NB4 (cell line): ENCODE measurements around the gene VASH1.

Experiments
- POLR2A ChIP-seq: IDR thresholded peaks from 2 replicates; pipeline ENCODE4 v1.6.1; 2011; ENCODE audit warnings: mild to moderate bottlenecking; ENCODE audit not compliant: insufficient read length; ENCODE audit errors: extremely low read depth
- TF ChIP-seq, protein P1 (sequence below): IDR thresholded peaks from one replicate; pipeline ENCODE4 v1.5.1; 2012; ENCODE audit warnings: low read depth, low read length

DNA sequence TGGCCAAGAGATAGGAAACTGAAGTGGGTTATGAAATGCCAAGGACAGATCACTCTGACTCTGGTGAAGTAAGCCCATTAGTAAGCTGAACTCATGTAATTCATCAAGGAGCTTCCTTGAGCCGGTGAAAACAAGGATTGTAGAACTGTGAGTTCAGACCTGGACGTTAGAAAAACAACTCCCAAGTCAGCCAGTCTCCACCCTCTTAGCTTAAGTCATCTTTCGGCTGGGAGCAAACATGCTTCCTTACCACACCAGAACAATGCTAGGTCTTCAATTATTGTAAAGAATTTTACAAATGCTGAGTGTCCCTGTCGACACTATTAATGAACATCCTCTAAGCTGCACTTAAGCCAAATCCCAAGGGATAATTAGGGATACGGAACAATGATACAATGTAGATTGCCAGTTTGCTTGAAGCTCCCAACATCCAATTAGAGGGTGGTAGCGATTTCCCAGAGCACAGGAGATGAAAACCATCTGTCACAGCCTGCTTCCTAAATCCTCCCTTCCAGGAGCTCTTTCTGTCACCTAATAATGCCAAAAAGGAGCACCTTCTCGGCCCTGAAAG is 45.7 kb upstream of the VASH1 start:
- TF ChIP-seq POLR2A, result no peak
- TF ChIP-seq, protein P1, sequence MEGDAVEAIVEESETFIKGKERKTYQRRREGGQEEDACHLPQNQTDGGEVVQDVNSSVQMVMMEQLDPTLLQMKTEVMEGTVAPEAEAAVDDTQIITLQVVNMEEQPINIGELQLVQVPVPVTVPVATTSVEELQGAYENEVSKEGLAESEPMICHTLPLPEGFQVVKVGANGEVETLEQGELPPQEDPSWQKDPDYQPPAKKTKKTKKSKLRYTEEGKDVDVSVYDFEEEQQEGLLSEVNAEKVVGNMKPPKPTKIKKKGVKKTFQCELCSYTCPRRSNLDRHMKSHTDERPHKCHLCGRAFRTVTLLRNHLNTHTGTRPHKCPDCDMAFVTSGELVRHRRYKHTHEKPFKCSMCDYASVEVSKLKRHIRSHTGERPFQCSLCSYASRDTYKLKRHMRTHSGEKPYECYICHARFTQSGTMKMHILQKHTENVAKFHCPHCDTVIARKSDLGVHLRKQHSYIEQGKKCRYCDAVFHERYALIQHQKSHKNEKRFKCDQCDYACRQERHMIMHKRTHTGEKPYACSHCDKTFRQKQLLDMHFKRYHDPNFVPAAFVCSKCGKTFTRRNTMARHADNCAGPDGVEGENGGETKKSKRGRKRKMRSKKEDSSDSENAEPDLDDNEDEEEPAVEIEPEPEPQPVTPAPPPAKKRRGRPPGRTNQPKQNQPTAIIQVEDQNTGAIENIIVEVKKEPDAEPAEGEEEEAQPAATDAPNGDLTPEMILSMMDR, result no peak
